Right atrium auricular region (tissue), 2 donors: ENCODE measurements around the gene SIRT6. TPM values are rescaled to one million over a fixed set of nuclear protein-coding genes. Genes with fewer than 3 reads are reported as not detected.
"Not testable (repeated sequence)": the region's sequence is repeated elsewhere in the genome, so short reads cannot be mapped to it uniquely, and the experiment has no call there.

Experiments used
- DNase-seq: peaks from one replicate; pipeline ENCODE4 v3.0.0-alpha.2; 2019; ENCODE audit warnings: low spot score
- H3K27ac ChIP-seq, 2 donors: fragments of 200-600 bp; sonication (generic); 1 replicate in 1 of 2; 2 replicates in 1 of 2; pipeline ENCODE4 v1.5.1; 2016 to 2019
- H3K27me3 ChIP-seq, 2 donors: fragments of 200-600 bp; sonication (generic); one replicate each; pipeline versions ENCODE4 v1.5.1 to v1.6.0; 2017 to 2019
- H3K36me3 ChIP-seq: fragments of 200-600 bp; sonication (generic); one replicate; pipeline ENCODE4 v1.5.1; 2016
- H3K4me1 ChIP-seq, 2 donors: fragments of 200-600 bp; sonication (generic); one replicate each; pipeline versions ENCODE4 v1.5.1 to v1.6.0; 2017 to 2019
- H3K4me3 ChIP-seq, 2 donors: fragments of 200-600 bp; sonication (generic); 1 replicate in 1 of 2; 2 replicates in 1 of 2; pipeline ENCODE4 v1.5.1; 2017 to 2019; ENCODE audit warnings: mild to moderate bottlenecking in 1 of 2, moderate library complexity in 1 of 2
- H3K9me3 ChIP-seq, 2 donors: fragments of 200-600 bp; sonication (generic); one replicate each; pipeline ENCODE4 v1.5.1; 2019
- CTCF ChIP-seq, 2 donors: fragments of 200-600 bp; sonication (generic); IDR thresholded peaks; one replicate each; pipeline ENCODE4 v1.5.1; 2019; ENCODE audit warnings: antibody characterized with exemption in 2 of 2
- total RNA-seq, 2 donors: library from RNA; depleted of rRNA; stranded (reverse); fragments of >200 nt; gene quantifications; one replicate each; pipeline ENCODE4 v1.1.0, GENCODE V29; 2016

Gene SIRT6
- total RNA-seq, 2 donors from 2014 or later, result 10.9 to 15.9 TPM

DNA sequence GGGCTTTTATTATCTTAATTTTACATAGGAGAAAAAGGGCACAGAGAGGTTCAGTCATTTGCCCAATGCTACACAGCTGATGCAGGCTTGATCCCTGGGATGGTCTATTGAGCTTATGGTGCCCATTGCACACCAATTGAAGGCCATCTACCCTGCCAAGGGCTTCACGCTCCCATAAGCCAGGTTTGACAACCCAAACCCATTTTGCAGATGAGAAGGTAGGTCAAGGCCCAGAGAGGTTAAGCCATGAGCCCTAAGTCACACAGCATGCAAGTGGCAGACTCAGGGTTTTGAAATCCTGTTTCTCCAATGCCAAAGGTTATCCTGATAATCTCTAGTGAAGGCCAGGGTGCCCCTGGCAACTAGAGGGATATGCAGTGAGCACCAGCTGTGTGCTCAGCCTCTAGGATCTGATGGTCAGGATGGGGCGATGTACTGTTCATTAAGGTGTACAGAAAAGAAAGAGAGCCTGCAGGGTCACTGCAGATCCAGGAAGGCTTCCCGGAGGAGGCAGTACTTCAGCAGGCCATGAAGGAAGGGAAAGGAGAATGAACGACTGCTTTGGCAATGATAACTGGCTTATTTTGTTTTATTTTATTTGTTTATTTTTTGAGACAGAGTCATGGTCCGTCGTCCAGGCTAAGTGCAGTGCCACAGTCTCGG is 20.8 kb downstream of the SIRT6 start:
- Histone ChIP-seq H3K36me3 (no peaks in the 10 kb centered on the region), H3K9me3 (no peaks in the 10 kb centered on the region), H3K27me3 (no peaks in the 10 kb centered on the region), H3K27ac (no peak overlapping the region), H3K4me3 (no peak overlapping the region), H3K4me1 (no peaks in the 10 kb centered on the region)
- DNase-seq, result no peak
- TF ChIP-seq CTCF (IDR thresholded peaks at IDR 0.05), result no peak

GRCh38 chr19:4157971-4158370 is 24.4 kb downstream of the SIRT6 start:
- H3K4me3 ChIP-seq, H3K9me3 ChIP-seq, H3K36me3 ChIP-seq, H3K27ac ChIP-seq, H3K27me3 ChIP-seq, DNase-seq, H3K4me1 ChIP-seq: not testable (repeated sequence)

DNA sequence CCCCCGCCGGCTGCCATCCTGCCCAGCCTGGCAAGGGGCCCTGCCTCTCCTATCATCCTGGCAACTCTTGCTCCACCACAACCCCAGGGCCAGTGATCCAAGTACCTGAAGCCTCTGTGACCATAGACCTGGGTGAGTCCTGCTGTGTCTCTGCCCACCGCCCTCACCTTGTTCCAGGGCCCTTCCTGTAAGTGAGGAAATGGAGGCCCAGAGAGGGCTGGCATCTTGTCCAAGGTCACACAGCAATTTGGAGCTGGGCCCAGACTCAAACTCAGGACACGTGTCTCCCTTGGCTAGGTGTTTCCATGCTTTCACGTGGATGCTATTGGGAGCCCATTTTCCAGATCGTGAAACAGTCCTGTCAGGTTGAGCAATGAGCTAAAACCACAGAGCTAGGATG is 25.2 kb downstream of the SIRT6 start:
- no peak for TF ChIP-seq CTCF (IDR thresholded peaks at IDR 0.05)
- Histone ChIP-seq H3K27ac (no peak overlapping the region), H3K4me1 (no peaks in the 10 kb centered on the region), H3K9me3 (no peaks in the 10 kb centered on the region), H3K27me3 (no peaks in the 10 kb centered on the region), H3K4me3 (no peak overlapping the region), H3K36me3 (no peaks in the 10 kb centered on the region)
- no peak for DNase-seq

DNA sequence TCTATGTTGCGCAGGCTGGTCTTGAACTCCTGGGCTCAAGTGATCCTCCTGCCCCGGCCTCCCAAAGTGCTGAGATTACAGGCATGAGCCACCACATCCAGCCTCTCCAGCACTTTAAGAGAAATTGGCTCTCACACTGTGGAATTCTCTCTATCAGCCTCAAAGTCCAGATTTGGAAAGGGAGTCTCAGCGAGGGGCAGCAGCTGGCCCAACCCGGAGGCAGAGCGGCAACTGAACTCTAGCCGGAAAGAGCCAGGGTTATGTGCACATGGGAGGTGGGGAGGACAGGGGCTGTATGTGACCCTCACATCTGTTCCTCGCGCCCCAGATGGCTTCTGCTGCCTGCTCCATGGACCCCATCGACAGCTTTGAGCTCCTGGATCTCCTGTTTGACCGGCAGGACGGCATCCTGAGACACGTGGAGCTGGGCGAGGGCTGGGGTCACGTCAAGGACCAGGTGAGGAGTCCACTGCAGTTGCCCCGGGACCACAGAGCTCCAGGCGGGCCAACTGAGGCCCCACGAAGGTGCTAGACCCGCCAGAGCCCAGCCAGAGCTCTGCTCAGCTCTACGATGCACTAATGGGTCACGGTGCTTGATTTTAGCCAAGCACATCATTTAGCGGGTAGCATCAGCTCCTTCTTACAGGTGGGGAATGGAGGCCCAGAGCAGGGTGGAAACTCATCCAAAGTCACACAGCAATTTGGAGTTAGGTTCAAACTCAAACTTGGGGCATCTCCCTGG is 27.6 kb downstream of the SIRT6 start:
- no peak for TF ChIP-seq CTCF (IDR thresholded peaks at IDR 0.05)

GRCh38 chr19:4152241-4152998 is 29.9 kb downstream of the SIRT6 start:
- no peak overlapping the region for H3K4me3 ChIP-seq
- no peaks in the 10 kb centered on the region for H3K4me1 ChIP-seq
- no peaks in the 10 kb centered on the region for H3K9me3 ChIP-seq
- no peak overlapping the region for H3K27ac ChIP-seq
- no peak for TF ChIP-seq CTCF (IDR thresholded peaks at IDR 0.05)
- H3K36me3 ChIP-seq, result no peaks in the 10 kb centered on the region
- DNase-seq, result no peak
- no peaks in the 10 kb centered on the region for H3K27me3 ChIP-seq

More for the DNA sequence above, 27.6 kb downstream of the SIRT6 start:
- H3K4me1 ChIP-seq, result no peaks in the 10 kb centered on the region
- DNase-seq, result no peak
- H3K27ac ChIP-seq, result no peak overlapping the region
- H3K36me3 ChIP-seq, result no peaks in the 10 kb centered on the region
- no peaks in the 10 kb centered on the region for H3K9me3 ChIP-seq
- H3K27me3 ChIP-seq, result no peaks in the 10 kb centered on the region
- no peak overlapping the region for H3K4me3 ChIP-seq

DNA sequence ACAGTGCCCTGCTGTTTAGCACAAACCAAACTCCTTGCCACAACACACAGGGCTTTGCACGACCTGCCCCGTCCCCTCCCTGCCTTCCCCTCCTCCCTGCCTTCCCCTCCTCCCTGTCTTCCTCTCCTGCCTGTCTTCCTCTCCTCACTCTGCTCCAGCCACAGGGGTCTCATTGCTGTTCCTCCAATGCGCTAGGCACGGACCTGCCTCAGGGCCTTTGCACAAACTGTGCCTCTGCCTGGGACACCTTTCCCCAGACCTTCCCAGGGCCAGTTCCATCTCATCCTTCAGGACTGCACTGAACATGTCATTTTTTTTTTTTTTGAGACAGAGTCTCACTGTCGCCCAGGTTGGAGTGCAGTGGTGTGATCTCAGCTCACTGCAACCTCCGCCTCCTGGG is 30.7 kb downstream of the SIRT6 start:
- no peaks in the 10 kb centered on the region for H3K36me3 ChIP-seq
- no peak overlapping the region for H3K4me3 ChIP-seq
- H3K27ac ChIP-seq, result no peak overlapping the region
- no peak for TF ChIP-seq CTCF (IDR thresholded peaks at IDR 0.05)
- no peak for DNase-seq
- H3K9me3 ChIP-seq, result no peaks in the 10 kb centered on the region
- H3K27me3 ChIP-seq, result no peaks in the 10 kb centered on the region
- no peaks in the 10 kb centered on the region for H3K4me1 ChIP-seq
